Measurements from ENCODE around the gene MRPL50. TPM values are rescaled to one million over a fixed set of nuclear protein-coding genes. Genes with fewer than 3 reads are reported as not detected.

Gene MRPL50
- total RNA-seq, 1 donor from 2014 or later = 9.5 TPM

GRCh38 chr9:101434998-101435397, 36.6 kb upstream of the MRPL50 start:
- TF ChIP-seq CTCF (IDR thresholded peaks at IDR 0.05; ENCODE audit: unreplicated experiment) = no peak
- Mint-ChIP-seq H3K27me3 (ENCODE audit: low read depth) (peaks cover 27% of the 10 kb centered on the region), H3K4me3 (no peak overlapping the region), H3K9me3 (no peaks in the 10 kb centered on the region), H3K36me3 (no peaks in the 10 kb centered on the region), H3K4me1 (peaks cover 2% of the 10 kb centered on the region), H3K27ac (no peak overlapping the region)
- DNase-seq (ENCODE audit: low spot score in 2 of 2, unreplicated experiment in 2 of 2) = no peak

DNA sequence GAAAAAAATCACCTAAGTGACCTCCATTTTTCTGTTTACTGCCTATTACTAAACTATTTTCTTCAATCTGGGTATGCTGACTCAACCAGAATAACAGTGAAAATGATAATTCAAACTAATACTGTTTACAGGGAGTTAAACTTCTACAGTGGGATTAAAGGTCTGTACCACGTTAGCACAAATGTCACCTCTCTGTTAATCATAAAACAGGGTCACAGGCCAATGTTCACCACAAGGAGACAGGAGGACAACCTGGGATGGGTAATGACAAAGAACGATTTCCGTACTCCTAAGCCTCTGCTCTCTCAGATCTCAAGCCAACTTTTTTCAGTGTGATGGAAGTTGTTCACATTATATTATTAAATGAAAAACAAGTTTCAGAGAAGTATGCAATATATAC, 34.8 kb upstream of the MRPL50 start:
- no peak for TF ChIP-seq CTCF (IDR thresholded peaks at IDR 0.05; ENCODE audit: unreplicated experiment)
- DNase-seq (ENCODE audit: low spot score in 2 of 2, unreplicated experiment in 2 of 2) = no peak
- Mint-ChIP-seq H3K4me3 (no peak overlapping the region), H3K4me1 (peaks cover 2% of the 10 kb centered on the region), H3K27me3 (ENCODE audit: low read depth) (peaks cover 32% of the 10 kb centered on the region), H3K9me3 (no peaks in the 10 kb centered on the region), H3K36me3 (no peaks in the 10 kb centered on the region), H3K27ac (no peak overlapping the region)

DNA sequence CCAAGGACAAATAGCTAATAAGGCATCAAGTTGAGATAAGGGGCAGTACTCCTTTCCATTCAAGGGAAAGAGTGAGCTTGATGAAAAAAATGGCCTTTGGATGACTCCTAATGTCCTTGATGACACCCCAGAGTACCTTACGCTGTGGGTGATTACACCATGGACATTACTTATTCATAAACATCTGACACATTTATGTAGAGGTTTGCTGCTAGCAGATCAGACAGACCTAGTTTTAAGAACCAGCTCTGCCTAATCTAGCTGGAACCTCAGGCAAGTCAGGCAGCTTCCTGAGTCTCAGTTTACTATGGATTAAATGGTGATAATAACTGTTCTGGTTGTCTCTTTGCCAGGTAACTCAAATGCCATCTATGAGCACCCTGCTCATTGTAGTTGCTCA, 34.3 kb upstream of the MRPL50 start:
- H3K4me1 Mint-ChIP-seq = no peaks in the 10 kb centered on the region
- no peaks in the 10 kb centered on the region for H3K36me3 Mint-ChIP-seq
- H3K9me3 Mint-ChIP-seq = no peaks in the 10 kb centered on the region
- H3K27ac Mint-ChIP-seq = no peak overlapping the region
- no peak for TF ChIP-seq CTCF (IDR thresholded peaks at IDR 0.05; ENCODE audit: unreplicated experiment)
- peaks cover 34% of the 10 kb centered on the region for H3K27me3 Mint-ChIP-seq (ENCODE audit: low read depth)
- no peak overlapping the region for H3K4me3 Mint-ChIP-seq
- no peak for DNase-seq (ENCODE audit: low spot score in 2 of 2, unreplicated experiment in 2 of 2)

GRCh38 chr9:101432171-101432570, 33.8 kb upstream of the MRPL50 start:
- H3K4me1 Mint-ChIP-seq = no peaks in the 10 kb centered on the region
- H3K4me3 Mint-ChIP-seq = no peak overlapping the region
- no peaks in the 10 kb centered on the region for H3K36me3 Mint-ChIP-seq
- no peaks in the 10 kb centered on the region for H3K9me3 Mint-ChIP-seq
- no peak for DNase-seq (ENCODE audit: low spot score in 2 of 2, unreplicated experiment in 2 of 2)
- peaks cover 29% of the 10 kb centered on the region for H3K27me3 Mint-ChIP-seq (ENCODE audit: low read depth)
- TF ChIP-seq CTCF (IDR thresholded peaks at IDR 0.05; ENCODE audit: unreplicated experiment) = no peak
- no peak overlapping the region for H3K27ac Mint-ChIP-seq

GRCh38 chr9:101429736-101430135, 31.3 kb upstream of the MRPL50 start:
- H3K9me3 Mint-ChIP-seq = no peaks in the 10 kb centered on the region
- no peaks in the 10 kb centered on the region for H3K36me3 Mint-ChIP-seq
- H3K4me1 Mint-ChIP-seq = no peaks in the 10 kb centered on the region
- no peak overlapping the region for H3K4me3 Mint-ChIP-seq
- peaks cover 19% of the 10 kb centered on the region for H3K27me3 Mint-ChIP-seq (ENCODE audit: low read depth)
- DNase-seq (ENCODE audit: low spot score in 2 of 2, unreplicated experiment in 2 of 2) = no peak
- H3K27ac Mint-ChIP-seq = no peak overlapping the region
- no peak for TF ChIP-seq CTCF (IDR thresholded peaks at IDR 0.05; ENCODE audit: unreplicated experiment)

DNA sequence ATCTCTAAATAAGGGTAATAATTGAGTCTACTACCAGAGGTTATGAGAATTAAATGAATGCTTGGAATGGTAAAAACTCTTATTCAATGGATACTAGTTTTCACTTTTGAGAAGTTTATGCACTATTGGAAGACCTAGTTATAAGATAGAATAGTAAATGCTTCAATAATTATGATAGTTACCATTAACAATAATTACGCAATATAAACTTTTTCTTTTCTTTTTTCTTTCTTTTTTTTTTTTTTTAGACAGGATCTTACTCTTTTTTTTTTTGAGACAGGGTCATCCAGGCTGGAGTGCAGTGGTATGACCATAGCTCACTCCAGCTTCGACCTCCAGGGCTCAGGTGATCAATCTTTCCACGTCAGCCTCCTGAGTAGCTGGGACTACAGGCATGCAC, 30.5 kb upstream of the MRPL50 start:
- H3K4me1 Mint-ChIP-seq = no peaks in the 10 kb centered on the region
- H3K4me3 Mint-ChIP-seq = no peak overlapping the region
- TF ChIP-seq CTCF (IDR thresholded peaks at IDR 0.05; ENCODE audit: unreplicated experiment) = no peak

More for the DNA sequence above, 30.5 kb upstream of the MRPL50 start:
- H3K36me3 Mint-ChIP-seq = no peaks in the 10 kb centered on the region
- peaks cover 18% of the 10 kb centered on the region for H3K27me3 Mint-ChIP-seq (ENCODE audit: low read depth)
- DNase-seq (ENCODE audit: low spot score in 2 of 2, unreplicated experiment in 2 of 2) = no peak
- no peak overlapping the region for H3K27ac Mint-ChIP-seq
- H3K9me3 Mint-ChIP-seq = no peaks in the 10 kb centered on the region

Data from mesothelial cell of epicardium (in vitro differentiated cells).